Thyroid gland (tissue), 4 donors: ENCODE results near the gene YBX3. TPM values are rescaled to one million over a fixed set of nuclear protein-coding genes. Genes with fewer than 3 reads are reported as not detected.

ENCODE experiments used
- DNase-seq, 2 donors: peaks; one replicate each; pipeline ENCODE4 v3.0.0-alpha.2; 2019
- H3K27ac ChIP-seq, 3 donors: fragments of 200-600 bp; sonication (generic); 1 replicate in 2 of 3; 2 replicates in 1 of 3; pipeline ENCODE4 v1.5.1; 2016 to 2019; ENCODE audit warnings: mild to moderate bottlenecking in 1 of 3, moderate library complexity in 1 of 3
- H3K27me3 ChIP-seq: fragments of 200-600 bp; sonication (generic); one replicate; pipeline ENCODE4 v1.5.1; 2019
- H3K36me3 ChIP-seq, 2 donors: fragments of 200-600 bp; sonication (generic); one replicate each; pipeline ENCODE4 v1.5.1; 2016 to 2019
- H3K4me1 ChIP-seq, 2 donors: fragments of 200-600 bp; sonication (generic); one replicate each; pipeline ENCODE4 v1.5.1; 2017 to 2019
- H3K4me3 ChIP-seq, 3 donors: fragments of 200-600 bp; sonication (generic); replicated peaks in 1 of 3; 1 replicate in 2 of 3; 2 replicates in 1 of 3; pipeline ENCODE4 v1.5.1; 2016; ENCODE audit warnings: mild to moderate bottlenecking in 1 of 3
- H3K9me3 ChIP-seq: fragments of 200-600 bp; sonication (generic); one replicate; pipeline ENCODE4 v1.5.1; 2017
- POLR2A ChIP-seq, 2 donors: fragments of 450-650 bp; IDR thresholded peaks; one replicate each; pipeline ENCODE4 v1.6.1; 2017; ENCODE audit warnings: antibody characterized with exemption in 2 of 2, mild to moderate bottlenecking in 2 of 2, moderate library complexity in 1 of 2
- WGBS, 2 donors: methylation state at CpG; one replicate each; pipeline ENCODE4 v1.1.5; 2017; 5-methylcytosine and 5-hydroxymethylcytosine counted together
- intact Hi-C: fragments of 100-400 bp; cut with DNase I; formaldehyde crosslinking; loops from one replicate; pipeline ENCODE4 v1.15.1; 2023
- total RNA-seq, 4 donors: library from RNA; depleted of rRNA; stranded (reverse); fragments of >200 nt; gene quantifications; one replicate each; pipeline ENCODE4 v1.2.3, GENCODE V29; 2016
- TF ChIP-seq, protein P1 (sequence below), 6 experiments: fragments of 200-600 bp in 3 of 6; fragments of 450-650 bp in 3 of 6; sonication (generic) in 3 of 6; IDR thresholded peaks; one replicate each; pipeline ENCODE4 v1.5.1; 2016 to 2019; ENCODE audit warnings: antibody characterized with exemption in 6 of 6, mild to moderate bottlenecking in 2 of 6, inconsistent platforms in 1 of 6, moderate library complexity in 1 of 6

YBX3 gene
- total RNA-seq, 4 donors from 2014 or later: 123 to 351 (median 233) TPM

DNA sequence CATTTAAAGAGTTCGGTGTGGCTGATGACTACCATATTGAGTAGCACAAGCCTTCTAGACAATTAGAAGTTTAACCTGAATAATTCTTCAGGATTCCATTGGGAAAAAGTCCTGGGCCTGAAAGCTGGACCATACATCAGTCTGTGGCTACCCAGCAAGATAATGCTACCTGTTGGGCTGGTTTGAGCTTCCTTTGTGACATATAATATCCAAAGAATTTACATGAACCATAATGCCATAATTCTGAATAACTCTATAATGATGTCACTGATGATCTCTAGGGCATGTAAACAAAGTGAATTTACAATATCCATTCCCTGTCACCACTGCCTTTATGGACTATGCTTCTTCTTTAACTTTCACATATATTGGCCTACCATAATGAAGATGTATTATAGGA, 3.8 kb upstream of the YBX3 start:
- Histone ChIP-seq H3K4me1 (peaks cover 5% of the 10 kb centered on the region in 2 donors), H3K27me3 (no peaks in the 10 kb centered on the region), H3K36me3 (no peaks in the 10 kb centered on the region), H3K27ac (no peak overlapping the region), H3K4me3 (no peak overlapping the region), H3K9me3 (no peaks in the 10 kb centered on the region)
- no peak for TF ChIP-seq POLR2A (IDR thresholded peaks at IDR 0.05)
- TF ChIP-seq, protein P1, sequence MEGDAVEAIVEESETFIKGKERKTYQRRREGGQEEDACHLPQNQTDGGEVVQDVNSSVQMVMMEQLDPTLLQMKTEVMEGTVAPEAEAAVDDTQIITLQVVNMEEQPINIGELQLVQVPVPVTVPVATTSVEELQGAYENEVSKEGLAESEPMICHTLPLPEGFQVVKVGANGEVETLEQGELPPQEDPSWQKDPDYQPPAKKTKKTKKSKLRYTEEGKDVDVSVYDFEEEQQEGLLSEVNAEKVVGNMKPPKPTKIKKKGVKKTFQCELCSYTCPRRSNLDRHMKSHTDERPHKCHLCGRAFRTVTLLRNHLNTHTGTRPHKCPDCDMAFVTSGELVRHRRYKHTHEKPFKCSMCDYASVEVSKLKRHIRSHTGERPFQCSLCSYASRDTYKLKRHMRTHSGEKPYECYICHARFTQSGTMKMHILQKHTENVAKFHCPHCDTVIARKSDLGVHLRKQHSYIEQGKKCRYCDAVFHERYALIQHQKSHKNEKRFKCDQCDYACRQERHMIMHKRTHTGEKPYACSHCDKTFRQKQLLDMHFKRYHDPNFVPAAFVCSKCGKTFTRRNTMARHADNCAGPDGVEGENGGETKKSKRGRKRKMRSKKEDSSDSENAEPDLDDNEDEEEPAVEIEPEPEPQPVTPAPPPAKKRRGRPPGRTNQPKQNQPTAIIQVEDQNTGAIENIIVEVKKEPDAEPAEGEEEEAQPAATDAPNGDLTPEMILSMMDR (IDR thresholded peaks at IDR 0.05): no peak
- no peak for DNase-seq
- intact Hi-C loops: no loop called here
- 100% methylated on average over 1 of the region's 1 CpG for WGBS, 2 donors

DNA sequence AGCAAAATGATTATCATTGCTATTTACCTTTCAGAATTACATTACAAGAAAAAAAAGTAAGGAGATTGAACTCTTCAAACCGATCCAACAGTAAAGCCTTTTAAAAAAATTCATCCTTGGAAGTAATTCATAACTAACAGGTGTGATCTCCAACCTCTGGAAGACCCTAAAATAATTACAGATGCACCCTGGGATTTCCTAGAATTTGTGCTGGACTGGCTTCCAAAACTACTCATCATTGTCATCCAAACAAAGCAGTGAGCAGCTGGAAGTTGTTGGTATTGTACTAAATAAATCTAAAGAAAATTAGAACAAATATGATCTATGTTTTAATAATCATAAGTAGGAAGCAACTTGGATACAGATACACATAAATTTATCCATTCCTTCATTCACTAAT, 1.9 kb upstream of the YBX3 start:
- intact Hi-C loops: no loop called here
- peaks cover 15 to 17% of the 10 kb centered on the region in 2 donors for H3K4me1 ChIP-seq
- no peak for DNase-seq
- no peaks in the 10 kb centered on the region for H3K9me3 ChIP-seq
- TF ChIP-seq, protein P1 (IDR thresholded peaks at IDR 0.05): no peak
- TF ChIP-seq POLR2A (IDR thresholded peaks at IDR 0.05): no peak
- no peak overlapping the region for H3K4me3 ChIP-seq
- no peaks in the 10 kb centered on the region for H3K27me3 ChIP-seq
- 85 to 92% methylated on average over 1 of the region's 1 CpG for WGBS, 2 donors
- H3K27ac ChIP-seq: no peak overlapping the region
- no peaks in the 10 kb centered on the region for H3K36me3 ChIP-seq

DNA sequence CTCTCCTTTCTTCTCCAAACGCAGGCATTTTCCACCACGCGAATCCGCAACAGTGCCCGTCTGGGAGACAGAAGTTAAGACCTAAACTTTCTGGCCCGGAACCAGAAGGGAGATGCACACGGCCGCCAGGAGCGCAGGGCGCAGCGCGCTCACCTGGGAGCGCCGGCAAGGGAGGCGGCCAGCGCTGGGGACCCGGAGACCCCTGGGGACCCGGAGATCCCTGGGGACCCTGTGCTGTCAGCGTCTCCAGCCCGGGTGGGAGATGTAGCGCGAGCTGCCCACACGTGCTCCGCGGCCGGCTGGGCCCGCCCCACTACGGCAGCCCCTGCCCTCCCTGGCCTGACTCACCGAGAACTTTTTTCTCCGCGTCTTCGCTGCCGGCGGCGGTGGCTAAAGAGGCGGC, 620 bp downstream of the YBX3 start:
- TF ChIP-seq, protein P1 (IDR thresholded peaks at IDR 0.05): peak in 4 of 6 experiments; percentile 10 to 26 (median 16)
- TF ChIP-seq POLR2A (IDR thresholded peaks at IDR 0.05): no peak
- Histone ChIP-seq H3K4me3 (peak overlapping the region; percentile 50 to 94 (median 89)), H3K9me3 (no peaks in the 10 kb centered on the region), H3K27ac (peak overlapping the region; percentile 78 to 98 (median 96)), H3K36me3 (no peaks in the 10 kb centered on the region), H3K4me1 (peaks cover 21 to 39% of the 10 kb centered on the region in 2 donors), H3K27me3 (no peaks in the 10 kb centered on the region)
- peak; percentile 47 to 48 for DNase-seq
- intact Hi-C loops: no loop called here
- 0 to 1% methylated on average over 17 to 28 of the region's 36 CpGs for WGBS, 2 donors

DNA sequence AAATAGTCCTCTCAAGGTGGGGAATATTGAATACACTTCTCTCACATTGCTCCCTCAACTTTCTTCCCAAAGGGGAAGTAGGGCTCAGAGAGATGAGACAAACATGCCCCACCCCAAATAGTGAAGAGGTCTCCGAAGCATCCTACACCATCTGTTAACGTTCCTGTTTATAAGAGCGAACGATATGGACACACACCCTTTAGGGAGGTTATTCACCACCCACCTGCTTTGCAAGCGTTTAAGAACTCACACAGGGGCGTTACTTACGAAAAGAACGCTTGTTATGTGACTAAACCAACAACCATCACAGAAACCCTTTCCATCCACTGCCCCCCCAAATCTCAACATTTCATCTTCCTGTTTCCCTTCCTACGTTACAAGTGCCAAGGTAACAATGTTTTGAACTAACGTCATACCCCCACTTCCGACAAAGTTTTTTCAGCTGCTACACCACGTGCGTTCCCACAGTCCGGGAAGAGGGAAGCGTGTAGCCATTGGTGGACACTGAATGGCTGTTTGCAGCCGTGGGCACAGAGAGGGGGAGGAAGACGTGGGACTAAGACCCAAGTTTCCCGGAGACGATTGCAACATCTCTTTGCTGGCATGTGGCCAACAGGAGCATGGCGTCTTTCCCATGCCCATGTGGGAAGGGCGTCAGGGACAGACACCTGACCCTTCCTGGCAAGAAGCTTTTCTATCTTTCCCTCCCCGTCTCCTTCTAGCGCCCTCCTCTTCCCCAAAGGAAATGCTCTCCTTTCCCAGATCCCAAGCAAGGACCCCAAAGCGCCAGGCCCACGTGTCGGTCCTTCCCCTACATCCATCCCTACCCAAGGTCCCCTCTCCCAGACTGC, 1.2 kb downstream of the YBX3 start:
- TF ChIP-seq, protein P1 (IDR thresholded peaks at IDR 0.05): peak in 1 of 6 experiments; percentile 3
- peak in 1 of 2 donors; percentile 61 for TF ChIP-seq POLR2A (IDR thresholded peaks at IDR 0.05)
- Histone ChIP-seq H3K36me3 (no peaks in the 10 kb centered on the region), H3K27me3 (no peaks in the 10 kb centered on the region), H3K4me3 (peak overlapping the region; percentile 50 to 94 (median 89)), H3K9me3 (no peaks in the 10 kb centered on the region), H3K27ac (peak overlapping the region; percentile 78 to 98 (median 96)), H3K4me1 (peaks cover 24 to 45% of the 10 kb centered on the region in 2 donors)
- 1% methylated on average over 26 of the region's 26 CpGs for WGBS, 2 donors
- peak; percentile 89 to 93 for DNase-seq
- intact Hi-C loops: no loop called here
